Motor neuron (in vitro differentiated cells): Measurements from ENCODE around the gene OR1B1. TPM values are rescaled to one million over a fixed set of nuclear protein-coding genes. Genes with fewer than 3 reads are reported as not detected.
"Not testable (repeated sequence)": the region's sequence is repeated elsewhere in the genome, so short reads cannot be mapped to it uniquely, and the experiment has no call there.

Experiments
- ATAC-seq, 8 experiments: fragments of 200-7000 bp; cut with Tn5 transposase; replicated peaks in 6 of 8; 2 replicates each; pipeline ENCODE4 v1.8.0; 2021; ENCODE audit warnings: mild to moderate bottlenecking in 8 of 8, moderate library complexity in 8 of 8
- H3K27ac ChIP-seq, 2 donors: fragments of 250-450 bp; sonication (Bioruptor Pico); 2 replicates each; pipeline ENCODE4 v1.9.0; 2021; ENCODE audit warnings: antibody characterized with exemption in 2 of 2, mild to moderate bottlenecking in 2 of 2, moderate library complexity in 1 of 2
- H3K4me1 ChIP-seq, 2 donors: fragments of 250-450 bp; sonication (Bioruptor Pico); replicated peaks in 1 of 2; 2 replicates each; pipeline ENCODE4 v1.6.1; 2021; ENCODE audit warnings: antibody characterized with exemption in 2 of 2, mild to moderate bottlenecking in 2 of 2, moderate library complexity in 1 of 2
- H3K4me3 ChIP-seq, 5 donors: fragments of 250-450 bp; sonication (Bioruptor Pico); 2 replicates each; pipeline ENCODE4 v1.9.0; 2021; ENCODE audit warnings: antibody characterized with exemption in 5 of 5, mild to moderate bottlenecking in 5 of 5, moderate library complexity in 4 of 5
- WGBS, 10 experiments: fragments of 450-650 bp; shearing (Covaris generic); methylation state at CpG; one replicate each; pipeline ENCODE4 v1.0.0; 2022; 5-methylcytosine and 5-hydroxymethylcytosine counted together
- in situ Hi-C, 9 experiments: fragments of 400-800 bp; cut with MboI; loops; one replicate each; pipeline ENCODE4 v1.15.0; 2021; ENCODE audit warnings: low sequenced_read_pairs in 9 of 9, low pct_unique_long_range_greater_than_20kb in 2 of 9; ENCODE audit not compliant: unreplicated experiment in 9 of 9
- total RNA-seq, 8 experiments: library from RNA; unstranded; fragments of 300-600 nt; gene quantifications; 2 replicates each; pipeline versions ENCODE4 v1.2.3 to v1.2.4, GENCODE V29; 2022

The OR1B1 gene
- under 1 TPM in 3 of 8 experiments, not detected in 5; 0.25 to 0.45 (median 0.38) TPM for total RNA-seq

GRCh38 chr9:122657527-122657926 lies at the start of gene OR1B1:
TSS of gene OR1B1 (minus strand) at chr9:122657627.
- Histone ChIP-seq H3K27ac (no peak within 1 kb of the TSS), H3K4me1 (no peaks in the 10 kb centered on the region), H3K4me3 (no peak within 1 kb of the TSS)
- in situ Hi-C loops = no loop called here
- ATAC-seq = no peak
- 5 to 96% (median 56%) methylated on average over 1 to 3 of the region's 3 CpGs; no CpG with 5 or more reads in 2 of the 10 experiments for WGBS, 10 experiments

DNA sequence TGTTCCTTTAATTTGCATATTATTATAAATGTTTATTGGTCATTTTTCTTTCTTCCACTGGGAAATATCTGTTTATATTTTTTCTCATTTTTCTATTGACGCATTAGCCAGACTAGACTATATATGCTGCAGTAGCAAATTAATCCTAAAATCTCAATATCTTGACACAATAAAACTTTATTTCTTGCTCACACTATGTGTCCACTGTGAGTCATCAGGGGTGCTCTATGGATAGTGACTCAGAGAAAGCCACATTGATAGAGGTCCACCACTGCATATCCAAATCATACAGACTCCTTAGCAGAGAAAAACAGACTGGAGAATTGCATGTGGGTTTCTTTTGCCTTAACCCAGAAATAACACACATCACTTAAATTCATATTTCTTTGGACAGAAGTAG lies 38.3 kb upstream of the OR1B1 start:
- H3K4me1 ChIP-seq = no peaks in the 10 kb centered on the region
- H3K27ac ChIP-seq = no peak overlapping the region
- H3K4me3 ChIP-seq = no peak overlapping the region
- in situ Hi-C loops = no loop called here
- no peak for ATAC-seq
- WGBS, 10 experiments = 0 to 100% (median 86%) methylated on average over 1 of the region's 1 CpG; no CpG with 5 or more reads in 1 of the 10 experiments

- Histone ChIP-seq H3K4me1 (peaks cover 0 to 5% of the 10 kb centered on the region in 2 donors), H3K4me3 (no peak overlapping the region), H3K27ac (no peak overlapping the region)
- in situ Hi-C loops = no loop called here
- ATAC-seq = no peak
These were observed 27.4 kb upstream of the OR1B1 start for GRCh38 chr9:122684851-122685250.

GRCh38 chr9:122672481-122672880 lies 15.1 kb upstream of the OR1B1 start:
- Histone ChIP-seq H3K4me3 (no peak overlapping the region), H3K4me1 (no peaks in the 10 kb centered on the region), H3K27ac (no peak overlapping the region)
- WGBS, 10 experiments = 6 to 100% (median 63%) methylated on average over 1 to 2 of the region's 2 CpGs; no CpG with 5 or more reads in 1 of the 10 experiments
- in situ Hi-C loops = no loop called here
- ATAC-seq = no peak

GRCh38 chr9:122661416-122661815 lies 4.0 kb upstream of the OR1B1 start, which contains the start of gene OR1L1:
TSS of gene OR1L1 (plus strand) at chr9:122661716. CDS start at chr9:122661716, 0 bp downstream.
- Histone ChIP-seq H3K4me3 (no peak within 1 kb of the TSS), H3K27ac (no peak within 1 kb of the TSS), H3K4me1 (no peaks in the 10 kb centered on the region)
- WGBS, 10 experiments = 10 to 60% (median 31%) methylated on average over 1 to 2 of the region's 2 CpGs; no CpG with 5 or more reads in 2 of the 10 experiments
- ATAC-seq = no peak
- in situ Hi-C loops = no loop called here

GRCh38 chr9:122656378-122656777 lies 1.0 kb downstream of the OR1B1 start:
- H3K4me3 ChIP-seq = no peak overlapping the region
- WGBS, 10 experiments = 0 to 40% (median 0%) methylated on average over 1 of the region's 1 CpG; no CpG with 5 or more reads in 3 of the 10 experiments
- in situ Hi-C loops = no loop called here
- ATAC-seq = no peak
- H3K27ac ChIP-seq = no peak overlapping the region
- no peaks in the 10 kb centered on the region for H3K4me1 ChIP-seq

GRCh38 chr9:122642226-122642625 lies 15.2 kb downstream of the OR1B1 start:
- in situ Hi-C loops = no loop called here
- no peaks in the 10 kb centered on the region for H3K4me1 ChIP-seq
- 0 to 56% (median 0%) methylated on average over 1 to 2 of the region's 2 CpGs; no CpG with 5 or more reads in 3 of the 10 experiments for WGBS, 10 experiments
- H3K27ac ChIP-seq = no peak overlapping the region
- no peak for ATAC-seq
- no peak overlapping the region for H3K4me3 ChIP-seq

GRCh38 chr9:122619996-122620395 lies 37.4 kb downstream of the OR1B1 start:
- Histone ChIP-seq H3K4me1 (no peaks in the 10 kb centered on the region), H3K27ac (no peak overlapping the region), H3K4me3 (no peak overlapping the region)
- 36 to 82% (median 62%) methylated on average over 2 to 6 of the region's 7 CpGs; no CpG with 5 or more reads in 1 of the 10 experiments for WGBS, 10 experiments
- in situ Hi-C loops = no loop called here
- no peak for ATAC-seq

- WGBS, 10 experiments = 0 to 100% (median 70%) methylated on average over 1 of the region's 1 CpG; no CpG with 5 or more reads in 1 of the 10 experiments
- ATAC-seq = no peak
- H3K4me1 ChIP-seq = no peaks in the 10 kb centered on the region
- no peak within 1 kb of the TSS for H3K27ac ChIP-seq
- H3K4me3 ChIP-seq = no peak within 1 kb of the TSS
- in situ Hi-C loops = no loop called here
These were observed 43.1 kb downstream of the OR1B1 start, which contains the start of gene OR1Q1 for GRCh38 chr9:122614362-122614761. TSS of gene OR1Q1 (plus strand) at chr9:122614738. CDS start at chr9:122614738, 0 bp downstream.

DNA sequence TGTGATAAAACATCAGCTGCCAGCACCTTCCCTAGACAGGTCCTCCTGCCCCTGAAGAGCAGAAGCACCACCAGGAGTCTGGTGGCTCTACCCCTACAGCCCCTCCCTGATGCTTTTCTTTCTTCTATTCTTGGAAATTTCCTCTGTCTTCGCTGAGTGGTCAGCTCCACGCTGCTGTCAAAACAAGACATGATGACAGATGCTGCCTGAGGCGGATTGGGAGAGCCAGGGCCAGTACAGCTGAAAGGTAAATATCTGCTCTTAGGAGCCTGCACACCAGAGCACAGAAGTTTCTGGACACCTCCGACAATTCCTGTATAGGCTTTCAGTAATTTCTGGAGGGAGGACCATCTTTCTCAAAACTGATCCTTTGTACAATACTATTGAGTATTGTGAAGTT lies 47.6 kb downstream of the OR1B1 start:
- Histone ChIP-seq H3K27ac (no peak overlapping the region), H3K4me3 (no peak overlapping the region), H3K4me1 (no peaks in the 10 kb centered on the region)
- WGBS, 10 experiments = 47 to 82% (median 76%) methylated on average over 1 to 3 of the region's 4 CpGs; no CpG with 5 or more reads in 6 of the 10 experiments
- no peak for ATAC-seq
- in situ Hi-C loops = no loop called here

GRCh38 chr9:122606587-122606986 lies 50.8 kb downstream of the OR1B1 start:
- no peaks in the 10 kb centered on the region for H3K4me1 ChIP-seq
- no peak overlapping the region for H3K4me3 ChIP-seq
- no peak overlapping the region for H3K27ac ChIP-seq
- in situ Hi-C loops = no loop called here
- ATAC-seq = no peak
- 56% methylated on average over 1 of the region's 1 CpG; no CpG with 5 or more reads in 9 of the 10 experiments for WGBS, 10 experiments

GRCh38 chr9:122605691-122606090 lies 51.7 kb downstream of the OR1B1 start:
- WGBS, 10 experiments = 0 to 80% (median 55%) methylated on average over 1 of the region's 1 CpG; no CpG with 5 or more reads in 1 of the 10 experiments
- Histone ChIP-seq H3K4me3 (no peak overlapping the region), H3K4me1 (no peaks in the 10 kb centered on the region), H3K27ac (no peak overlapping the region)
- in situ Hi-C loops = no loop called here
- no peak for ATAC-seq

DNA sequence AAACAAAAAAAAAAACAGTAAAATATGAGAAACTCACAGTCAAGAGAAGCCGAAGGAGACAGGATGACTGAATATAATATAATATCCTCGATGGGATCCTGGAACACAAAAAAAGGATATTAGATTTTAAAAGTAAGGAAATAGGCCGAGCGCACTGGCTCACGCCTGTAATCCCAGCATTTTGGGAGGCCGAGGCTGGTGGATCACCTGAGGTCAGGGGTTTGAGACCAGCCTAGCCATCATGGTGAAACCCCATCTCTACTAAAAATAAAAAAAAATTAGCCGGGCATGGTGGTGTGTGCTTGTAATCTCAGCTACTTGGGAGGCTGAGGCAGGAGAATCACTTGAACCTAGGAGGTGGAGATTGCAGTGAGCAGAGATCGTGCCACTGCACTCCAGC lies 74.1 kb downstream of the OR1B1 start, which contains the start of gene OR1L8:
OR1L8 (minus strand) TSS at position 101 of the 400 bp plus-strand sequence. CDS start 14,907 bp downstream, outside the sequence.
- WGBS, 10 experiments = 31 to 83% (median 71%) methylated on average over 1 to 8 of the region's 8 CpGs
- in situ Hi-C loops = not testable (repeated sequence)

DNA sequence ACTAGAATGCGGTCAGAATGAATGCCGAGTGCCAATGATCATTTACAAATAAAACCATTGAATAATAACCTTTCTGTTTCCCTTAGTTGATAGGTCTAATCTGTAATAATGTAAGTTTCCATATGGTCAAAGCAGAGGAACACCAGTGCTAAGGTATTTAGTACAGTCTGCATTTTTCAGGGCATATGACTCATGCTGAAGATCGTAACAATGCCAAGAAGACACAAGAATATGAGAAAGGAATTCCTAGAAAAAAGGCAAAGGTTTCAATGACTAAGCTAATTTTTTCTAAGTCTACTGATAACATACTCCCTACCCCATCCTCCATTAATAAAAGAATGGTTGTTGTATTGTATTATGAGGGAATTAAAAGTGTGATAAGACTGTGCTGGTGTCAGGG lies 77.1 kb downstream of the OR1B1 start:
- no peak for ATAC-seq
- Histone ChIP-seq H3K4me1 (no peaks in the 10 kb centered on the region), H3K27ac (no peak overlapping the region), H3K4me3 (no peak overlapping the region)
- in situ Hi-C loops = no loop called here
- WGBS, 10 experiments = 57 to 100% (median 89%) methylated on average over 2 to 3 of the region's 3 CpGs

More for the DNA sequence above, 74.1 kb downstream of the OR1B1 start, which contains the start of gene OR1L8:
- H3K27ac ChIP-seq, ATAC-seq, H3K4me1 ChIP-seq, H3K4me3 ChIP-seq: not testable (repeated sequence)
